ENCODE results near the gene RIC3. TPM values are rescaled to one million over a fixed set of nuclear protein-coding genes. Genes with fewer than 3 reads are reported as not detected.

RIC3 gene
- total RNA-seq, 1 donor from 2014 or later, result 8.9 TPM

GRCh38 chr11:8090756-8091155, 78.1 kb downstream of the RIC3 start:
- Mint-ChIP-seq H3K27ac (ENCODE audit: unreplicated experiment) (no peak overlapping the region), H3K27me3 (ENCODE audit: low read depth) (no peaks in the 10 kb centered on the region), H3K9me3 (no peaks in the 10 kb centered on the region), H3K4me1 (peaks cover 11% of the 10 kb centered on the region), H3K4me3 (peak overlapping the region; percentile 38), H3K36me3 (ENCODE audit: low read depth) (peaks cover 2% of the 10 kb centered on the region)
- TF ChIP-seq CTCF (conservative IDR thresholded peaks at IDR 0.05), result peak; percentile 71
- DNase-seq (ENCODE audit: low read depth, low spot score), result peak; percentile 77

- Mint-ChIP-seq H3K4me3 (no peak overlapping the region), H3K27me3 (ENCODE audit: low read depth) (no peaks in the 10 kb centered on the region), H3K36me3 (ENCODE audit: low read depth) (peaks cover 2% of the 10 kb centered on the region), H3K27ac (ENCODE audit: unreplicated experiment) (no peak overlapping the region), H3K9me3 (no peaks in the 10 kb centered on the region), H3K4me1 (peaks cover 16% of the 10 kb centered on the region)
- no peak for DNase-seq (ENCODE audit: low read depth, low spot score)
- TF ChIP-seq CTCF (conservative IDR thresholded peaks at IDR 0.05), result no peak
Measured at GRCh38 chr11:8089791-8090510, 78.9 kb downstream of the RIC3 start.

- peaks cover 34% of the 10 kb centered on the region for H3K4me1 Mint-ChIP-seq
- no peak overlapping the region for H3K27ac Mint-ChIP-seq (ENCODE audit: unreplicated experiment)
- H3K4me3 Mint-ChIP-seq, result peak overlapping the region; percentile 16
- no peak for DNase-seq (ENCODE audit: low read depth, low spot score)
- no peaks in the 10 kb centered on the region for H3K27me3 Mint-ChIP-seq (ENCODE audit: low read depth)
- no peaks in the 10 kb centered on the region for H3K9me3 Mint-ChIP-seq
- peaks cover 2% of the 10 kb centered on the region for H3K36me3 Mint-ChIP-seq (ENCODE audit: low read depth)
- TF ChIP-seq CTCF (conservative IDR thresholded peaks at IDR 0.05), result no peak
Measured at GRCh38 chr11:8087756-8088155, 81.1 kb downstream of the RIC3 start.

GRCh38 chr11:8087185-8087584, 81.6 kb downstream of the RIC3 start:
- peaks cover 36% of the 10 kb centered on the region for H3K4me1 Mint-ChIP-seq

GRCh38 chr11:8086571-8086970, 82.3 kb downstream of the RIC3 start:
- no peak for DNase-seq (ENCODE audit: low read depth, low spot score)
- no peak for TF ChIP-seq CTCF (conservative IDR thresholded peaks at IDR 0.05)
- no peak overlapping the region for H3K4me3 Mint-ChIP-seq
- H3K9me3 Mint-ChIP-seq, result no peaks in the 10 kb centered on the region
- H3K4me1 Mint-ChIP-seq, result peaks cover 43% of the 10 kb centered on the region
- no peak overlapping the region for H3K27ac Mint-ChIP-seq (ENCODE audit: unreplicated experiment)
- H3K27me3 Mint-ChIP-seq (ENCODE audit: low read depth), result peaks cover 8% of the 10 kb centered on the region
- no peaks in the 10 kb centered on the region for H3K36me3 Mint-ChIP-seq (ENCODE audit: low read depth)

More at GRCh38 chr11:8087185-8087584, 81.6 kb downstream of the RIC3 start:
- Mint-ChIP-seq H3K27ac (ENCODE audit: unreplicated experiment) (no peak overlapping the region), H3K9me3 (no peaks in the 10 kb centered on the region), H3K36me3 (ENCODE audit: low read depth) (peaks cover 2% of the 10 kb centered on the region), H3K27me3 (ENCODE audit: low read depth) (peaks cover 3% of the 10 kb centered on the region), H3K4me3 (no peak overlapping the region)
- TF ChIP-seq CTCF (conservative IDR thresholded peaks at IDR 0.05), result no peak
- DNase-seq (ENCODE audit: low read depth, low spot score), result no peak
